ENCODE results near the gene SPG7.

Gene SPG7

DNA sequence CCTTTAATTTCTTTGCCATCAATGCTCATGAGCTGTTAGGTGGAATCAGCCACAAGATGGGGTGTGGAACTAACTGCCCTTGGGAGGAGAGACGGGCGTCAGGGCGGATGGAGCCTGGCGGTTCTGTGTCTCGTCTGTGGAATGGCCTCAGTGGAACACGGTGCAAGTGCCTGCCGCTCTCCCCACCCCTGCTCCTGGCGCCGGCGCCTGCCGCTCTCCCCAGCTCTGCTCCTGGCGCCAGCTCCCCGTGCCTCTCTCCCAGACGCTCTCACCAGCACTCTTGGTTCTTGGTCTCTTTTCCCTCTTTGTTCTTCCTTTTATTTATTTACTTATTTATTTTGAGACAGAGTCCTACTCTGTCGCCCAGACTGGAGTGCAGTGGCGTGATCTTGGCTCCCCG, 39.1 kb downstream of the SPG7 start:
- Histone ChIP-seq H3K36me3 (ENCODE audit: control insufficient read depth in 1 of 2, insufficient read depth in 2 of 2, low read length in 2 of 2) (peaks cover 64 to 71% of the 10 kb centered on the region in 2 experiments), H3K9ac (ENCODE audit: low read length) (no peak overlapping the region), H4K91ac (ENCODE audit: low read depth, low read length) (no peak overlapping the region), H2BK12ac (ENCODE audit: low read length) (no peak overlapping the region), H3K79me1 (ENCODE audit: low read length) (no peaks in the 10 kb centered on the region), H3K4me1 (ENCODE audit: control insufficient read depth in 1 of 2, insufficient read depth in 2 of 2, low read length in 2 of 2) (no peaks in the 10 kb centered on the region), H3K9me3 (ENCODE audit: insufficient read depth, low read depth, low read length) (peaks cover 3% of the 10 kb centered on the region), H4K12ac (ENCODE audit: low read depth, low read length) (no peak overlapping the region), H3K23ac (ENCODE audit: low read length) (no peak overlapping the region), H3K27me3 (ENCODE audit: insufficient read depth, low read length) (no peaks in the 10 kb centered on the region), H3K27ac (ENCODE audit: low read depth, low read length) (no peak overlapping the region), H2AK5ac (ENCODE audit: low read length) (no peak overlapping the region), H3K4me3 (ENCODE audit: low read depth, low read length) (no peak overlapping the region), H2AFZ (ENCODE audit: insufficient read depth, low read length, poor library complexity) (no peak overlapping the region), H2BK120ac (ENCODE audit: insufficient read depth, low read length, poor library complexity) (no peak overlapping the region), H4K8ac (ENCODE audit: low read depth, low read length) (no peak overlapping the region), H2BK5ac (ENCODE audit: low read depth, low read length, poor library complexity) (no peak overlapping the region), H3K79me2 (ENCODE audit: control insufficient read depth, insufficient read depth, low read length, poor library complexity) (no peaks in the 10 kb centered on the region), H3K14ac (ENCODE audit: low read length) (no peak overlapping the region), H3K4me2 (ENCODE audit: low read length) (no peak overlapping the region), H3K4ac (ENCODE audit: low read depth, low read length) (no peak overlapping the region), H3K18ac (ENCODE audit: low read length) (no peak overlapping the region)
- DNase-seq, result no peak
- WGBS (ENCODE audit: extremely low coverage, insufficient coverage, insufficient read length), result no CpG with 5 or more reads among the region's 17 CpGs

DNA sequence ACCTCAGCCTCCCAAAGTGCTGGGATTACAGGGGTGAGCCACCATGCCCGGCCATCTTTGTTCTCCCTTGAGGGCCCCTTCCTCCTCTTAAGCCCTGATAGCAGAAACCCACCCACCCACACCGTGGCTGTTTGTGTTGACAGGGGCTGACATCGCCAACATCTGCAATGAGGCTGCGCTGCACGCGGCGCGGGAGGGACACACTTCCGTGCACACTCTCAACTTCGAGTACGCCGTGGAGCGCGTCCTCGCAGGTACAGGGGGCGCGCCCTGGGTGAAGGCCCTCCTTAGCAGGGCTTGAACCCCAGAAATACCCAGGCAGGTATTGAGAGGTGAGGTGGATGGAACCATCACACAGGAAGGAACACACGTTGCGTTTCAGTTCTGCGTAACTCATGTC, 39.7 kb downstream of the SPG7 start:
- Histone ChIP-seq H2AK5ac (ENCODE audit: low read length) (no peak overlapping the region), H3K36me3 (ENCODE audit: control insufficient read depth in 1 of 2, insufficient read depth in 2 of 2, low read length in 2 of 2) (peaks cover 67 to 74% of the 10 kb centered on the region in 2 experiments), H4K91ac (ENCODE audit: low read depth, low read length) (no peak overlapping the region), H2BK120ac (ENCODE audit: insufficient read depth, low read length, poor library complexity) (no peak overlapping the region), H3K9ac (ENCODE audit: low read length) (no peak overlapping the region), H3K4me2 (ENCODE audit: low read length) (no peak overlapping the region), H3K18ac (ENCODE audit: low read length) (no peak overlapping the region), H3K14ac (ENCODE audit: low read length) (no peak overlapping the region), H2BK12ac (ENCODE audit: low read length) (no peak overlapping the region), H3K4me3 (ENCODE audit: low read depth, low read length) (no peak overlapping the region), H3K4me1 (ENCODE audit: control insufficient read depth in 1 of 2, insufficient read depth in 2 of 2, low read length in 2 of 2) (no peaks in the 10 kb centered on the region), H3K27ac (ENCODE audit: low read depth, low read length) (no peak overlapping the region), H3K23ac (ENCODE audit: low read length) (no peak overlapping the region), H3K79me2 (ENCODE audit: control insufficient read depth, insufficient read depth, low read length, poor library complexity) (no peaks in the 10 kb centered on the region), H2AFZ (ENCODE audit: insufficient read depth, low read length, poor library complexity) (no peak overlapping the region), H2BK5ac (ENCODE audit: low read depth, low read length, poor library complexity) (no peak overlapping the region), H3K27me3 (ENCODE audit: insufficient read depth, low read length) (no peaks in the 10 kb centered on the region), H4K12ac (ENCODE audit: low read depth, low read length) (no peak overlapping the region), H3K79me1 (ENCODE audit: low read length) (no peaks in the 10 kb centered on the region), H3K4ac (ENCODE audit: low read depth, low read length) (no peak overlapping the region), H4K8ac (ENCODE audit: low read depth, low read length) (no peak overlapping the region), H3K9me3 (ENCODE audit: insufficient read depth, low read depth, low read length) (peaks cover 3% of the 10 kb centered on the region)
- no CpG with 5 or more reads among the region's 20 CpGs for WGBS (ENCODE audit: extremely low coverage, insufficient coverage, insufficient read length)
- DNase-seq, result no peak

DNA sequence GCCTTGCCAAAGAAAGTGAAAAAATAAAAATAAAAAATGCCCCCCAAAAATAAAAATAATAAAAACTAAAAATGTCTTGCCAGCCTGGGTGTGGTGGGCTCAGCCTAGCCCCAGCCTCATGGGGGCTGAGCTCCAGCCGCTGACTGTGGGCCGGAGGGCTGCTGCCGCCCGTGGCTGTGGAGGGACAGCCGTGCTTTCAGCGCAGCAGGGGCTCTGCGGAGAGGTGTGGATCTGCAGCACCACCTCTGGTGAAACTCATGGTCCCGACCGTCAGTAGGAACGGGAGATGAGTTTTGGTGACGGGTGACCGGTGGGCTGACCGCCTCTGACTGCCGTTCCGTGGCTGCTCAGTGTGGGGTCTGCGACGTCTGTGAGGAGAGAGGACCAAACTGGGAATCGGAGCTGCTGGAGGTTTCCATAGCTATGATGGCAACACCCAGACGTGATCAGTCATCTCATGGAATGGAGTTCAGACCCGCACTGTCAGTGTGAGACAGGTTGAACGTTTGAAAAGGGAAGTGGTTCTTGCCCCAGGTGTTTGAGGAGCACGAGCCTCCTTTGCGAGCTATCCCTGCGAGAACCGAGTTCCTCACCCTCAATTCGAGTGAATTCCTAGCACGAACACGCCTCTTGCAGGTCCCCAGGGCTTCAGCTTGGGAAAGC, 40.3 kb downstream of the SPG7 start:
- no peaks in the 10 kb centered on the region for H3K79me1 ChIP-seq (ENCODE audit: low read length)
- H3K36me3 ChIP-seq (ENCODE audit: control insufficient read depth in 1 of 2, insufficient read depth in 2 of 2, low read length in 2 of 2), result peaks cover 72 to 75% of the 10 kb centered on the region in 2 experiments
- H4K8ac ChIP-seq (ENCODE audit: low read depth, low read length), result no peak overlapping the region
- H2BK5ac ChIP-seq (ENCODE audit: low read depth, low read length, poor library complexity), result no peak overlapping the region
- peaks cover 3% of the 10 kb centered on the region for H3K9me3 ChIP-seq (ENCODE audit: insufficient read depth, low read depth, low read length)
- H3K4me2 ChIP-seq (ENCODE audit: low read length), result no peak overlapping the region
- no peaks in the 10 kb centered on the region for H3K27me3 ChIP-seq (ENCODE audit: insufficient read depth, low read length)
- H3K14ac ChIP-seq (ENCODE audit: low read length), result no peak overlapping the region
- no peak overlapping the region for H2AFZ ChIP-seq (ENCODE audit: insufficient read depth, low read length, poor library complexity)
- H3K4me1 ChIP-seq (ENCODE audit: control insufficient read depth in 1 of 2, insufficient read depth in 2 of 2, low read length in 2 of 2), result no peaks in the 10 kb centered on the region
- H3K9ac ChIP-seq (ENCODE audit: low read length), result no peak overlapping the region
- H3K27ac ChIP-seq (ENCODE audit: low read depth, low read length), result no peak overlapping the region
- H3K4ac ChIP-seq (ENCODE audit: low read depth, low read length), result no peak overlapping the region
- H4K91ac ChIP-seq (ENCODE audit: low read depth, low read length), result no peak overlapping the region
- H2BK120ac ChIP-seq (ENCODE audit: insufficient read depth, low read length, poor library complexity), result no peak overlapping the region
- H2AK5ac ChIP-seq (ENCODE audit: low read length), result no peak overlapping the region
- H3K4me3 ChIP-seq (ENCODE audit: low read depth, low read length), result no peak overlapping the region
- H3K23ac ChIP-seq (ENCODE audit: low read length), result no peak overlapping the region
- no peak for DNase-seq
- no CpG with 5 or more reads among the region's 28 CpGs for WGBS (ENCODE audit: extremely low coverage, insufficient coverage, insufficient read length)
- no peak overlapping the region for H2BK12ac ChIP-seq (ENCODE audit: low read length)
- H4K12ac ChIP-seq (ENCODE audit: low read depth, low read length), result no peak overlapping the region
- H3K18ac ChIP-seq (ENCODE audit: low read length), result no peak overlapping the region
- no peaks in the 10 kb centered on the region for H3K79me2 ChIP-seq (ENCODE audit: control insufficient read depth, insufficient read depth, low read length, poor library complexity)

DNA sequence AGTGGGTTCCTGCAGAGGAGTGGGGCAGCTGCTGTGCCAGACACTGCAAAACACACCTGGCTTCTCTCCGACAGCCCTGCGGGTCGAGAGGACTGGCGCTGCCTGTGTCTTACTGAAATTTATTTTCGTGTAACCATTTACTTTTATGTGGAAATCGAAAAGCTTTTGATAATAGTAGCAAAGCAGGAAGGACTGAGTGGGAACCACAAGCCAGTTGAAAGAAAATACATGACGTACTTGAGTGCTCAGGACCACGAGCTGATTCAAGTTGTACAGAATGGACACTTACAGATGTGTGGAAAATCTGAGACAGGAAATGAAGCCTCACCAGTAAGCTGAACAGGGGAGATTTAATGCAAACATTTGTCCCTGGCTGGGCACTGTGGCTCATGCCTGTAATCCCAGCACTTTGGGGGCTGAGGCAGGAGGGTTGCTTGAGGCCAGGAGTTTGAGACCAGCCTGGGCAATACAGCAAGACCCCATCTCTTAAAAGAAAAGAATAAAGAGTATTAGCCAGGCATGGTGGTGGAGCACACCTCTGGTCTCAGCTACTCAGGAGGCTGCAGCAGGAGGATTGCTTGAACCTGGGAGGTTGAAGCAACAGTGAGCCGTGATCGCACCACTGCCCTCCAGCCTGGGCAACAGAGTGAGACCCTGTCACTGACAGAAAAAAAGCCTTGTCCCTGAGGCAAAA, 41.0 kb downstream of the SPG7 start:
- Histone ChIP-seq H3K79me1 (ENCODE audit: low read length) (no peaks in the 10 kb centered on the region), H3K9ac (ENCODE audit: low read length) (no peak overlapping the region), H2BK120ac (ENCODE audit: insufficient read depth, low read length, poor library complexity) (no peak overlapping the region), H3K27ac (ENCODE audit: low read depth, low read length) (no peak overlapping the region), H3K4me2 (ENCODE audit: low read length) (no peak overlapping the region), H2AFZ (ENCODE audit: insufficient read depth, low read length, poor library complexity) (no peak overlapping the region), H3K4me3 (ENCODE audit: low read depth, low read length) (no peak overlapping the region), H3K4ac (ENCODE audit: low read depth, low read length) (no peak overlapping the region), H3K9me3 (ENCODE audit: insufficient read depth, low read depth, low read length) (peaks cover 3% of the 10 kb centered on the region), H3K36me3 (ENCODE audit: control insufficient read depth in 1 of 2, insufficient read depth in 2 of 2, low read length in 2 of 2) (peaks cover 78% of the 10 kb centered on the region in 2 experiments), H2BK5ac (ENCODE audit: low read depth, low read length, poor library complexity) (no peak overlapping the region), H3K27me3 (ENCODE audit: insufficient read depth, low read length) (no peaks in the 10 kb centered on the region), H3K79me2 (ENCODE audit: control insufficient read depth, insufficient read depth, low read length, poor library complexity) (no peaks in the 10 kb centered on the region), H4K91ac (ENCODE audit: low read depth, low read length) (no peak overlapping the region), H3K23ac (ENCODE audit: low read length) (no peak overlapping the region), H4K8ac (ENCODE audit: low read depth, low read length) (no peak overlapping the region), H3K14ac (ENCODE audit: low read length) (no peak overlapping the region), H4K12ac (ENCODE audit: low read depth, low read length) (no peak overlapping the region), H2AK5ac (ENCODE audit: low read length) (no peak overlapping the region), H3K18ac (ENCODE audit: low read length) (no peak overlapping the region), H2BK12ac (ENCODE audit: low read length) (no peak overlapping the region), H3K4me1 (ENCODE audit: control insufficient read depth in 1 of 2, insufficient read depth in 2 of 2, low read length in 2 of 2) (no peaks in the 10 kb centered on the region)
- WGBS (ENCODE audit: extremely low coverage, insufficient coverage, insufficient read length), result no CpG with 5 or more reads among the region's 10 CpGs
- DNase-seq, result no peak

Measured in trophoblast cell (in vitro differentiated cells and primary cell).